PC-9 (cell line): ENCODE results near the gene ADSS1.

Source experiments
- EZH2 ChIP-seq: fragments of 200-600 bp; sonication (generic); IDR thresholded peaks from 2 replicates; pipeline ENCODE4 v1.8.0; 2017; ENCODE audit warnings: antibody characterized with exemption, low read depth
- TF ChIP-seq, protein P1 (sequence below): fragments of 200-600 bp; sonication (generic); conservative IDR thresholded peaks from 2 replicates; pipeline ENCODE4 v1.6.1; 2017; ENCODE audit warnings: mixed run types, antibody characterized with exemption, mild to moderate bottlenecking, moderate library complexity

DNA sequence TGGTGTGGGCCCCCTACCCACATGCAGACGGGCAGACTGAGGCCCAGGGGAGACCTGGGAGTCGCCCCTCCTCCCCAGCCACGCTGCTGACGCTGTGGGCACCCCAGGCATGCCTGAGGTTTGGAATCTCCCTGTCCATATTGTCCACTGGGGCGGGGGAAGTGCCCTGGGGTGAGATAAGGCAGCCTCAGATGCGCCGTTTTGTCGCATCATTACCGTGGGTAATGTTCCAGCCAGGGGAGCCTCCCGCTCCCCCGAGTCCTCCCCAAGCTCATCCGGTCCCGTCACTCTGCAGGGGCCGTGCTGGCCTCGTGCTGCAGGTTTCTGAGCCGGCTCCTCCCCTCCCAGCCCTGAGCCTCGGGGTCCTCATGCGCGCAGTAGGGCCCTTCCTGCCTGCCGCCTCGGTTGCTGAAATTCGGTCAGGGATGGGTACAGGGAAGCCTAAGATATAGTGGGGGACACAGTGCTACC, 23.2 kb upstream of the ADSS1 start:
- TF ChIP-seq, protein P1, sequence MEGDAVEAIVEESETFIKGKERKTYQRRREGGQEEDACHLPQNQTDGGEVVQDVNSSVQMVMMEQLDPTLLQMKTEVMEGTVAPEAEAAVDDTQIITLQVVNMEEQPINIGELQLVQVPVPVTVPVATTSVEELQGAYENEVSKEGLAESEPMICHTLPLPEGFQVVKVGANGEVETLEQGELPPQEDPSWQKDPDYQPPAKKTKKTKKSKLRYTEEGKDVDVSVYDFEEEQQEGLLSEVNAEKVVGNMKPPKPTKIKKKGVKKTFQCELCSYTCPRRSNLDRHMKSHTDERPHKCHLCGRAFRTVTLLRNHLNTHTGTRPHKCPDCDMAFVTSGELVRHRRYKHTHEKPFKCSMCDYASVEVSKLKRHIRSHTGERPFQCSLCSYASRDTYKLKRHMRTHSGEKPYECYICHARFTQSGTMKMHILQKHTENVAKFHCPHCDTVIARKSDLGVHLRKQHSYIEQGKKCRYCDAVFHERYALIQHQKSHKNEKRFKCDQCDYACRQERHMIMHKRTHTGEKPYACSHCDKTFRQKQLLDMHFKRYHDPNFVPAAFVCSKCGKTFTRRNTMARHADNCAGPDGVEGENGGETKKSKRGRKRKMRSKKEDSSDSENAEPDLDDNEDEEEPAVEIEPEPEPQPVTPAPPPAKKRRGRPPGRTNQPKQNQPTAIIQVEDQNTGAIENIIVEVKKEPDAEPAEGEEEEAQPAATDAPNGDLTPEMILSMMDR = no peak
- TF ChIP-seq EZH2 = no peak
